Ramos (cell line): Measurements from ENCODE around the gene MFSD6.
"Not testable (repeated sequence)": the region's sequence is repeated elsewhere in the genome, so short reads cannot be mapped to it uniquely, and the experiment has no call there.

Experiments
- in situ Hi-C: fragments of 300-500 bp; cut with MboI; formaldehyde crosslinking; loops from one replicate; pipeline ENCODE4 v1.14.3; 2022; ENCODE audit warnings: low sequenced_read_pairs; ENCODE audit not compliant: unreplicated experiment

The MFSD6 gene

GRCh38 chr2:190407662-190408537 is at the start of gene MFSD6:
MFSD6 (plus strand) TSS chr2:190408355; CDS start chr2:190436030, 27,675 bp downstream.
- in situ Hi-C loops, result no loop called here

GRCh38 chr2:190358655-190359448 is 49.3 kb upstream of the MFSD6 start:
- in situ Hi-C loops, result not testable (repeated sequence)

- in situ Hi-C loops, result no loop called here
Measured at GRCh38 chr2:190360561-190360960, 47.6 kb upstream of the MFSD6 start.

GRCh38 chr2:190360965-190361364 is 47.2 kb upstream of the MFSD6 start:
- in situ Hi-C loops, result no loop called here

GRCh38 chr2:190361572-190361971 is 46.6 kb upstream of the MFSD6 start:
- in situ Hi-C loops, result no loop called here

GRCh38 chr2:190362894-190363293 is 45.3 kb upstream of the MFSD6 start:
- in situ Hi-C loops, result no loop called here

GRCh38 chr2:190365499-190366204 is 42.5 kb upstream of the MFSD6 start:
- in situ Hi-C loops, result no loop called here

- in situ Hi-C loops, result no loop called here
Measured at GRCh38 chr2:190366248-190366753, 41.9 kb upstream of the MFSD6 start.

GRCh38 chr2:190367091-190367490 is 41.1 kb upstream of the MFSD6 start:
- in situ Hi-C loops, result no loop called here

- in situ Hi-C loops, result loop anchor here (10.0 kb wide), 1 partner anchor 285 kb away; no protein-coding TSS in a partner anchor
Measured at GRCh38 chr2:190369635-190370034, 38.5 kb upstream of the MFSD6 start.

- in situ Hi-C loops, result loop anchor here (10.0 to 25.0 kb wide), 2 partner anchors 286 to 291 kb away; no protein-coding TSS in a partner anchor
Measured at GRCh38 chr2:190376083-190376482, 32.1 kb upstream of the MFSD6 start.

GRCh38 chr2:190376591-190377245 is 31.4 kb upstream of the MFSD6 start:
- in situ Hi-C loops, result loop anchor here (10.0 to 25.0 kb wide), 2 partner anchors 286 to 292 kb away; no protein-coding TSS in a partner anchor

GRCh38 chr2:190378880-190379237 is 29.3 kb upstream of the MFSD6 start:
- in situ Hi-C loops, result loop anchor here (10.0 to 25.0 kb wide), 2 partner anchors 283 to 294 kb away; no protein-coding TSS in a partner anchor

- in situ Hi-C loops, result loop anchor here (10.0 to 25.0 kb wide), 2 partner anchors 283 to 295 kb away; no protein-coding TSS in a partner anchor
Measured at GRCh38 chr2:190379249-190379964, 28.7 kb upstream of the MFSD6 start.

GRCh38 chr2:190380962-190381412 is 27.2 kb upstream of the MFSD6 start:
- in situ Hi-C loops, result loop anchor here (25.0 kb wide), 1 partner anchor 281 kb away; no protein-coding TSS in a partner anchor

GRCh38 chr2:190382851-190383250 is 25.3 kb upstream of the MFSD6 start:
- in situ Hi-C loops, result loop anchor here (25.0 kb wide), 1 partner anchor 279 kb away; no protein-coding TSS in a partner anchor

- in situ Hi-C loops, result loop anchor here (25.0 kb wide), 1 partner anchor 275 kb away; no protein-coding TSS in a partner anchor
Measured at GRCh38 chr2:190387422-190387821, 20.7 kb upstream of the MFSD6 start.

GRCh38 chr2:190396271-190396670 is 11.9 kb upstream of the MFSD6 start:
- in situ Hi-C loops, result loop anchor here (25.0 kb wide), 1 partner anchor 266 kb away; no protein-coding TSS in a partner anchor
